ENCODE results near the gene MAPKAP1.

MAPKAP1 gene

GRCh38 chr9:125464591-125465385 is 242.2 kb downstream of the MAPKAP1 start:
- Histone ChIP-seq H3K27ac (peak overlapping the region; percentile 71; the same call in 1 of the 2 replicates), H3K4me3 (peak overlapping the region; percentile 33; the same call in 1 of the 2 replicates), H3K36me3 (ENCODE audit: insufficient read depth, low read length) (no peaks in the 10 kb centered on the region; the same call in 1 of the 2 replicates), H3K9me3 (ENCODE audit: low read depth, low read length) (no peaks in the 10 kb centered on the region), H3K9ac (ENCODE audit: insufficient read length) (no peak overlapping the region)
- TF ChIP-seq EZH2 (IDR thresholded peaks at IDR 0.05) (no peak), POLR2AphosphoS5 (IDR thresholded peaks at IDR 0.05; ENCODE audit: borderline replicate concordance, low read depth, low read length) (no peak), FOXP2 (optimal IDR thresholded peaks at IDR 0.05; ENCODE audit: control extremely low read depth, extremely low read length, insufficient read depth) (no peak)
- no peak for DNase-seq (ENCODE audit: low read depth, low spot score)

GRCh38 chr9:125463926-125464325 is 243.1 kb downstream of the MAPKAP1 start:
- no peak for TF ChIP-seq POLR2AphosphoS5 (IDR thresholded peaks at IDR 0.05; ENCODE audit: borderline replicate concordance, low read depth, low read length)
- TF ChIP-seq EZH2 (IDR thresholded peaks at IDR 0.05): no peak
- TF ChIP-seq FOXP2 (optimal IDR thresholded peaks at IDR 0.05; ENCODE audit: control extremely low read depth, extremely low read length, insufficient read depth): no peak
- DNase-seq (ENCODE audit: low read depth, low spot score): no peak
- H3K36me3 ChIP-seq (ENCODE audit: insufficient read depth, low read length): no peaks in the 10 kb centered on the region; the same call in 1 of the 2 replicates
- H3K4me3 ChIP-seq: no peak overlapping the region
- H3K9me3 ChIP-seq (ENCODE audit: low read depth, low read length): no peaks in the 10 kb centered on the region
- no peak overlapping the region for H3K9ac ChIP-seq (ENCODE audit: insufficient read length)
- no peak overlapping the region for H3K27ac ChIP-seq

GRCh38 chr9:125462861-125463291 is 244.1 kb downstream of the MAPKAP1 start:
- H3K27ac ChIP-seq: no peak overlapping the region
- peaks cover 2% of the 10 kb centered on the region; the same call in 1 of the 2 replicates for H3K9me3 ChIP-seq (ENCODE audit: low read depth, low read length)
- DNase-seq (ENCODE audit: low read depth, low spot score): no peak
- H3K36me3 ChIP-seq (ENCODE audit: insufficient read depth, low read length): no peaks in the 10 kb centered on the region; the same call in 1 of the 2 replicates
- H3K9ac ChIP-seq (ENCODE audit: insufficient read length): no peak overlapping the region
- H3K4me3 ChIP-seq: no peak overlapping the region
- no peak for TF ChIP-seq FOXP2 (optimal IDR thresholded peaks at IDR 0.05; ENCODE audit: control extremely low read depth, extremely low read length, insufficient read depth)
- no peak for TF ChIP-seq EZH2 (IDR thresholded peaks at IDR 0.05)
- TF ChIP-seq POLR2AphosphoS5 (IDR thresholded peaks at IDR 0.05; ENCODE audit: borderline replicate concordance, low read depth, low read length): no peak

GRCh38 chr9:125461636-125462190 is 245.3 kb downstream of the MAPKAP1 start:
- no peak overlapping the region for H3K4me3 ChIP-seq
- H3K27ac ChIP-seq: no peak overlapping the region
- TF ChIP-seq FOXP2 (optimal IDR thresholded peaks at IDR 0.05; ENCODE audit: control extremely low read depth, extremely low read length, insufficient read depth) (no peak), POLR2AphosphoS5 (IDR thresholded peaks at IDR 0.05; ENCODE audit: borderline replicate concordance, low read depth, low read length) (no peak), EZH2 (IDR thresholded peaks at IDR 0.05) (no peak)
- no peak overlapping the region for H3K9ac ChIP-seq (ENCODE audit: insufficient read length)
- peaks cover 8% of the 10 kb centered on the region; the same call in 1 of the 2 replicates for H3K9me3 ChIP-seq (ENCODE audit: low read depth, low read length)
- no peak for DNase-seq (ENCODE audit: low read depth, low spot score)
- peaks cover 4% of the 10 kb centered on the region; the same call in 1 of the 2 replicates for H3K36me3 ChIP-seq (ENCODE audit: insufficient read depth, low read length)

DNA sequence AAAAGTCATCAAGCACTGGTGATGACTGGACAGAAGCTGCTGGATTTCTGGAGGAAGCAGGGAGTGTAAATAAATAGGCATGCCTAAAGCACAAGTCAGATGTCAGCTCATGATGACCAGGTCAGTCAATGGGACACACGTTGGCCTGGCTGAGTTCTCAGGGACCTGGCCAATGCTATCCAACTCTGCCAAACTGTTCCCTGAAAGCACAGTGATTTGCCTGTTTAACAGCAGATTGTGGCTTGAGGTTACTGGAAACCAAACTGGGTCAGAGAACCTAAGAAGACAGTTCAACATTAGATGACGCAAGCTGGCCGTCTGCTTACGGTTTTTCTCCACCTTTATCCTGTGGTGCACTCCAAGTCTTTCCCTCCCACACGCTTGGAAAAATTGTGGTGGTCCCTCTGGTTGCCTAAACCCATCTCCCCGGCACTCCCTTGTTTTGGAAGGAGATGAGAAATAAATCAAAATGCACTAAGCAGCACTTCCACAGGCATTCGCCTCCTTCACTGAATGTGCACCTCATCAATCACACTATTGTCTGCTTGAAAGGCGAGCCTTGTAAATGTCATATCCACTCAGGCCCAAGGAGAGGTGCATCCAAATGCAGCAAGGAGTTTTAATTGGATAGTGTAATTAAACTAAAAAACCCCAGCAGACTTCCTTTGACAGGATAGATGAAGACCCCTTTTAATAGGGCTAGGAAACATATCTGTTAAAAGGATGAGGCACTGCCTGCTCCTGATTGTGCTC is 245.9 kb downstream of the MAPKAP1 start:
- no peak overlapping the region for H3K9ac ChIP-seq (ENCODE audit: insufficient read length)
- H3K36me3 ChIP-seq (ENCODE audit: insufficient read depth, low read length): peaks cover 7% of the 10 kb centered on the region; the same call in 1 of the 2 replicates
- TF ChIP-seq FOXP2 (optimal IDR thresholded peaks at IDR 0.05; ENCODE audit: control extremely low read depth, extremely low read length, insufficient read depth) (no peak), POLR2AphosphoS5 (IDR thresholded peaks at IDR 0.05; ENCODE audit: borderline replicate concordance, low read depth, low read length) (no peak), EZH2 (IDR thresholded peaks at IDR 0.05) (no peak)
- DNase-seq (ENCODE audit: low read depth, low spot score): no peak
- no peak overlapping the region for H3K27ac ChIP-seq
- no peak overlapping the region for H3K4me3 ChIP-seq
- H3K9me3 ChIP-seq (ENCODE audit: low read depth, low read length): peaks cover 14% of the 10 kb centered on the region; the same call in 1 of the 2 replicates

GRCh38 chr9:125460346-125460745 is 246.7 kb downstream of the MAPKAP1 start:
- DNase-seq (ENCODE audit: low read depth, low spot score): no peak
- H3K9me3 ChIP-seq (ENCODE audit: low read depth, low read length): peaks cover 16% of the 10 kb centered on the region; the same call in 1 of the 2 replicates
- TF ChIP-seq EZH2 (IDR thresholded peaks at IDR 0.05): no peak
- no peak for TF ChIP-seq POLR2AphosphoS5 (IDR thresholded peaks at IDR 0.05; ENCODE audit: borderline replicate concordance, low read depth, low read length)
- TF ChIP-seq FOXP2 (optimal IDR thresholded peaks at IDR 0.05; ENCODE audit: control extremely low read depth, extremely low read length, insufficient read depth): no peak
- peaks cover 7% of the 10 kb centered on the region; the same call in 1 of the 2 replicates for H3K36me3 ChIP-seq (ENCODE audit: insufficient read depth, low read length)
- no peak overlapping the region for H3K27ac ChIP-seq
- H3K9ac ChIP-seq (ENCODE audit: insufficient read length): no peak overlapping the region
- H3K4me3 ChIP-seq: no peak overlapping the region

DNA sequence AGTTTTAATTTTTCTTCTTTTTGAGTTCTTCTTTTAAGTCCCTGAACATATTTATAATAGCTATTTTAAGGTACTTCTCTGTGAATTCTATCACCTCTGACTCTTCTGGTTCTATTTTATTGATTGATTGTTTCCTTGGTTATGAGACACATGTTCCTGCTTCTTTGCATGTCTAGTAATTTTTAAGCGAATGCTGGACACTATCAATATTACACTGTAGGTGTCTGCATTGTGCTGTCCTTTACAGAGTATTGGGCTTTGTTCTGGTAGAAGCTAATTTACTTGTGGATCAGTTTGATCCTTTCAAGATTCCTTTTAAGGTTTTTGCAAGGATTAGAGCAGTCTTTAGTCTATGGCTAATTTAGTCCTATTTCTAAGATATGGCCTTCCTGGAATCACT is 249.7 kb downstream of the MAPKAP1 start:
- peaks cover 16% of the 10 kb centered on the region; the same call in 1 of the 2 replicates for H3K9me3 ChIP-seq (ENCODE audit: low read depth, low read length)
- H3K9ac ChIP-seq (ENCODE audit: insufficient read length): no peak overlapping the region
- DNase-seq (ENCODE audit: low read depth, low spot score): no peak
- no peak for TF ChIP-seq POLR2AphosphoS5 (IDR thresholded peaks at IDR 0.05; ENCODE audit: borderline replicate concordance, low read depth, low read length)
- no peak for TF ChIP-seq EZH2 (IDR thresholded peaks at IDR 0.05)
- TF ChIP-seq FOXP2 (optimal IDR thresholded peaks at IDR 0.05; ENCODE audit: control extremely low read depth, extremely low read length, insufficient read depth): no peak
- H3K4me3 ChIP-seq: no peak overlapping the region
- no peak overlapping the region for H3K27ac ChIP-seq
- peaks cover 7% of the 10 kb centered on the region; the same call in 1 of the 2 replicates for H3K36me3 ChIP-seq (ENCODE audit: insufficient read depth, low read length)
